Measurements from ENCODE around the gene IGFL1. TPM values are rescaled to one million over a fixed set of nuclear protein-coding genes. Genes with fewer than 3 reads are reported as not detected.
"Not testable (repeated sequence)": the region's sequence is repeated elsewhere in the genome, so short reads cannot be mapped to it uniquely, and the experiment has no call there.

IGFL1 gene
- total RNA-seq, 2 donors from 2014 or later = not detected

DNA sequence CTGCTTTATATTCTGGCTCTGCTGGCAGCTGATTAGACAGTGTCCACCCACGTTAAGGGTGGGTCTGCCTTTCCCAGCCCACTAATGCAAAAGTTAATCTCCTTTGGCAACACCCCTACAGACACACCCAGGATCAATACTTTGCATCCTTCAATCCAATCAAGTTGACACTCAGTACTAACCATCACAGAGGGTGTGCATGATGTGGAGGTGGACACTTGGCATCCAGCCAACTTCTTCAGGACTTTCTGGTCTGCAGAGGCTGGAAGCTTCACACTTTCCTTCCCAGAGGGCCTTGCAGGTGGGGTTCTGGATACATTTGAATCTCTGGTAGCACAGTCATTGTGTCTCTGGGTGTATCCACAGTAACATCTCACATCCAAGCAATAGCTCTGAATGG is 18.9 kb upstream of the IGFL1 start:
- intact Hi-C loops (cut with DNase I) = no loop called here
- Histone ChIP-seq H3K4me3 (no peak overlapping the region), H3K4me1 (peaks cover 13% of the 10 kb centered on the region), H3K9me3 (no peaks in the 10 kb centered on the region), H3K27ac (peak overlapping the region; percentile 45 to 85 (median 76)), H3K27me3 (no peaks in the 10 kb centered on the region), H3K36me3 (replicated peaks in 1 of 2; ENCODE audit: insufficient read depth in 1 of 2, low read depth in 2 of 2) (no peaks in the 10 kb centered on the region)
- WGBS, 2 donors = 60 to 73% methylated on average over 1 of the region's 1 CpG
- no peak for ATAC-seq
- TF ChIP-seq, protein P1, sequence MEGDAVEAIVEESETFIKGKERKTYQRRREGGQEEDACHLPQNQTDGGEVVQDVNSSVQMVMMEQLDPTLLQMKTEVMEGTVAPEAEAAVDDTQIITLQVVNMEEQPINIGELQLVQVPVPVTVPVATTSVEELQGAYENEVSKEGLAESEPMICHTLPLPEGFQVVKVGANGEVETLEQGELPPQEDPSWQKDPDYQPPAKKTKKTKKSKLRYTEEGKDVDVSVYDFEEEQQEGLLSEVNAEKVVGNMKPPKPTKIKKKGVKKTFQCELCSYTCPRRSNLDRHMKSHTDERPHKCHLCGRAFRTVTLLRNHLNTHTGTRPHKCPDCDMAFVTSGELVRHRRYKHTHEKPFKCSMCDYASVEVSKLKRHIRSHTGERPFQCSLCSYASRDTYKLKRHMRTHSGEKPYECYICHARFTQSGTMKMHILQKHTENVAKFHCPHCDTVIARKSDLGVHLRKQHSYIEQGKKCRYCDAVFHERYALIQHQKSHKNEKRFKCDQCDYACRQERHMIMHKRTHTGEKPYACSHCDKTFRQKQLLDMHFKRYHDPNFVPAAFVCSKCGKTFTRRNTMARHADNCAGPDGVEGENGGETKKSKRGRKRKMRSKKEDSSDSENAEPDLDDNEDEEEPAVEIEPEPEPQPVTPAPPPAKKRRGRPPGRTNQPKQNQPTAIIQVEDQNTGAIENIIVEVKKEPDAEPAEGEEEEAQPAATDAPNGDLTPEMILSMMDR (IDR thresholded peaks at IDR 0.05) = no peak
- no peak for TF ChIP-seq POLR2A (IDR thresholded peaks at IDR 0.05)
- DNase-seq = no peak

DNA sequence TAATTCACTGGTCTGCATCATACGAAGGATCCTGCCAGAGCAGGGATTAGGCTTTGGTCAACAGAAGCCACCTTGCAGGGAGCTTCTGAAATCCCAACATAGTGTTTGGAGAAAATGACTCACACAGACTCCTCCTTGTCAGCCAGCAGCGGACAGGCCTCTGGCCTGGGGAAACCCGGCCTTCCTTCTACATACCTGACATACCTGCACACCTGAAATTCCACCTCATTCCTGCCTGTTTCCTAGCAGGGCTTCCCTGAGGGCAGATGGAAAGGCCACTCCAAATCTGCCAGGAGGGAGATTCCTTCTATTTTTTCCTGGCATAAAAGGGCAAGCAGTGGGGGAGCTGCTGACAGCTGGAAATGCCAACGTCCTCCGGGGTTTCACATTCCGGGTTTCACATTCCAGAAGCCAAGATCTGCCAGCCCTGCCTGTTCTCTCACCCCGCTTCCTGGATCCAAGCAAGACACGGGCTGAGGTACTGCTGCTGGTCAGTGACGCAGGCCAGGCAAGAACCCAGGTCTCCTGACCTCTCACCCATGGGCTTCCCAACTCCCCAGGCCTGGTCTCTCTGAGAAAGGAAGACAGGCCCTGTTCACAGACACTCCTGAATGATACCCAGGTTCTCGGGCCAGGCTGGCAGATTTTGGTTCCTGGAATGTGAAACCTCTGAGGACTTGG is 18.2 kb upstream of the IGFL1 start:
- TF ChIP-seq POLR2A (IDR thresholded peaks at IDR 0.05) = peak in 1 of 3 donors; percentile 12
- TF ChIP-seq, protein P1 (IDR thresholded peaks at IDR 0.05) = no peak
- WGBS, 2 donors = 48 to 52% methylated on average over 9 to 10 of the region's 10 CpGs
- H3K4me3 ChIP-seq = no peak overlapping the region
- intact Hi-C loops (cut with DNase I) = no loop called here
- no peaks in the 10 kb centered on the region for H3K36me3 ChIP-seq (replicated peaks in 1 of 2; ENCODE audit: insufficient read depth in 1 of 2, low read depth in 2 of 2)
- peak; percentile 81 for ATAC-seq
- H3K27ac ChIP-seq = peak overlapping the region; percentile 48 to 85 (median 76)
- H3K4me1 ChIP-seq = peaks cover 13% of the 10 kb centered on the region
- H3K27me3 ChIP-seq = no peaks in the 10 kb centered on the region
- DNase-seq = peak; percentile 33 to 67 (median 54)
- H3K9me3 ChIP-seq = no peaks in the 10 kb centered on the region

DNA sequence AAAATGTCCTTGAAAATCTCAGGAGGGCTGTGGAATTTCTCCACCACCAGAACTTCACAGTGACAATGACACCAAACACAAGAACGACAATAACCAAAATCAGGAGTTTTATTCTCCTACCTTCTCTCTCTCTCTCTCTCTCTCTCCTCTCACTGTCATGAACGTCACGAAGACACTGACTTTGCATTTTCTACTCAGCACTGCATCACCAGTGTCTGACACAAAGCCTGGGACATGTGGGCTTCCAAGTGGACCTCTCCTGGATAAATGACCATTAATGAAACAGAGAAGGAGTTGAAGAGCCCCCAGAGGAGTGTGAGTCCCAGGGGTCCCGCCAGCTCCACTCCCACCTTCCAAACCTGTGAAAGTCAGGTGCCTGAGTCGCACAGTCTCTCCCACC is 16.9 kb upstream of the IGFL1 start:
- Histone ChIP-seq H3K4me1 (peaks cover 13% of the 10 kb centered on the region), H3K27ac (peak overlapping the region in 2 of 4 donors; percentile 72 to 85)
- H3K9me3 ChIP-seq; DNase-seq; ATAC-seq; H3K36me3 ChIP-seq (replicated peaks in 1 of 2; ENCODE audit: insufficient read depth in 1 of 2, low read depth in 2 of 2); H3K27me3 ChIP-seq; H3K4me3 ChIP-seq; intact Hi-C loops (cut with DNase I): not testable (repeated sequence)
- 60 to 61% methylated on average over 5 of the region's 5 CpGs for WGBS, 2 donors

DNA sequence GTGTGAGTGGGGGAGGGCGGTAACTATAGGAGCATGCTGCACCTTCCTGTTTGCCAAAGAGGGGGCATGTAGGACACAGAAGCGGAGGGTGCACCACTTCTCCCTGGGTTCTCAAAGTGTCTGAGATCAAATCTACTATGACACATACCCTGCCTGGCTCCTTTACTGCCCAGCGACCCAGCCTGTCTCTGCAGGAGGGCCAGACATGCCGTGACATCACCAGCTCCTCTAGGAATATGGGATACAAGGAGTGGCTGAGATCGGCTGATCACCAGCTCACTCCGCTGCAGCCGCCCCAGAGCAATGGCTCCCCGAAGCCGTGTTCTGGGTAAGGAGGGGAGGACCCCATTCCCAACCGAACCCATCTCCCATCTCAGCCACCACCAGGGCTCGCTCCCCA is 16.4 kb upstream of the IGFL1 start:
- H3K4me3 ChIP-seq = no peak overlapping the region
- no peaks in the 10 kb centered on the region for H3K9me3 ChIP-seq
- WGBS, 2 donors = 59 to 72% methylated on average over 11 of the region's 11 CpGs
- no peak for ATAC-seq
- no peak overlapping the region for H3K27ac ChIP-seq
- DNase-seq = no peak
- H3K4me1 ChIP-seq = peaks cover 13% of the 10 kb centered on the region
- intact Hi-C loops (cut with DNase I) = no loop called here
- no peaks in the 10 kb centered on the region for H3K36me3 ChIP-seq (replicated peaks in 1 of 2; ENCODE audit: insufficient read depth in 1 of 2, low read depth in 2 of 2)
- no peaks in the 10 kb centered on the region for H3K27me3 ChIP-seq
- no peak for TF ChIP-seq POLR2A (IDR thresholded peaks at IDR 0.05)
- TF ChIP-seq, protein P1 (IDR thresholded peaks at IDR 0.05) = no peak

DNA sequence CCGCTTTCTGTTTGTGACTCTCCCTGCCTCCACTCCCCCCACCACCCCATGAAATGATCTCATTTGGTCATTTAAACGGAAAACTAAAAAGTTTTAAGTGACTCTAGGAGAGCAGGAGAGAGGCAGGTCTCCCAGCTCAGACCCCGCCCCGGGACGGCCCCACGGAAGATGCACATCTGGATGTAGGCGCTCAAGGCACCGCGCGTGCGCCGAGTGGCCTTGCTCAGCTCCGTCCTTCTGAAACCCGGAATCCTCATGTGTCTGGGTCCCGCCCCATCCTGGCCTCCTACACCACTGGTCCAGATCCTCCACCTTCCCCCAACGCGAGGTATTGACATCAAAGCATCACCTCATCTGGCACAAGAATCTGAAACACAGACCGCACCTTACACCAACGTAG is 15.7 kb upstream of the IGFL1 start:
- H3K27me3 ChIP-seq = no peaks in the 10 kb centered on the region
- 72 to 82% methylated on average over 19 of the region's 19 CpGs for WGBS, 2 donors
- H3K9me3 ChIP-seq = no peaks in the 10 kb centered on the region
- intact Hi-C loops (cut with DNase I) = no loop called here
- no peak overlapping the region for H3K27ac ChIP-seq
- TF ChIP-seq POLR2A (IDR thresholded peaks at IDR 0.05) = no peak
- TF ChIP-seq, protein P1 (IDR thresholded peaks at IDR 0.05) = no peak
- ATAC-seq (no peak), DNase-seq (no peak)
- H3K36me3 ChIP-seq (replicated peaks in 1 of 2; ENCODE audit: insufficient read depth in 1 of 2, low read depth in 2 of 2) = no peaks in the 10 kb centered on the region
- peaks cover 13% of the 10 kb centered on the region for H3K4me1 ChIP-seq
- no peak overlapping the region for H3K4me3 ChIP-seq

All from body of pancreas (tissue), 4 donors.